Germinal center (tissue), 1 donor: ENCODE measurements around the gene CRAT.

ENCODE experiments used
- DNase-seq: peaks from one replicate; pipeline ENCODE4 v3.0.0; 2012; ENCODE audit warnings: mixed read lengths, low spot score

Gene CRAT

GRCh38 chr9:129089246-129089645, 21.3 kb downstream of the CRAT start:
- DNase-seq = no peak

GRCh38 chr9:129084087-129084486, 26.5 kb downstream of the CRAT start:
- no peak for DNase-seq

- peak; percentile 96 for DNase-seq
These were observed 29.1 kb downstream of the CRAT start for GRCh38 chr9:129081388-129081904.

GRCh38 chr9:129080601-129081387, 29.8 kb downstream of the CRAT start, which contains the start of gene DOLPP1:
DOLPP1 (plus strand) TSS chr9:129081111; CDS start chr9:129081132, 21 bp downstream.
- peak; percentile 100 for DNase-seq

GRCh38 chr9:129080298-129080600, 30.3 kb downstream of the CRAT start:
- no peak for DNase-seq

- no peak for DNase-seq
These were observed 30.8 kb downstream of the CRAT start for GRCh38 chr9:129079829-129080228.

GRCh38 chr9:129078691-129079503, 31.7 kb downstream of the CRAT start:
- DNase-seq = no peak

GRCh38 chr9:129077236-129077635, 33.4 kb downstream of the CRAT start:
- DNase-seq = no peak

- no peak for DNase-seq
These were observed 34.0 kb downstream of the CRAT start for GRCh38 chr9:129076640-129077037.

GRCh38 chr9:129075996-129076639, 34.5 kb downstream of the CRAT start:
- no peak for DNase-seq

- DNase-seq = no peak
These were observed 36.5 kb downstream of the CRAT start for GRCh38 chr9:129074106-129074505.

GRCh38 chr9:129073404-129073803, 37.2 kb downstream of the CRAT start:
- DNase-seq = no peak

- no peak for DNase-seq
These were observed 38.4 kb downstream of the CRAT start for GRCh38 chr9:129072171-129072570.

GRCh38 chr9:129071526-129072126, 39.0 kb downstream of the CRAT start:
- DNase-seq = no peak

GRCh38 chr9:129070696-129071525, 39.7 kb downstream of the CRAT start:
- DNase-seq = no peak

GRCh38 chr9:129069862-129070641, 40.5 kb downstream of the CRAT start:
- no peak for DNase-seq

- peak; percentile 65 for DNase-seq
These were observed 41.4 kb downstream of the CRAT start for GRCh38 chr9:129068990-129069861.

GRCh38 chr9:129068110-129068509, 42.5 kb downstream of the CRAT start:
- no peak for DNase-seq

- DNase-seq = no peak
These were observed 46.1 kb downstream of the CRAT start for GRCh38 chr9:129064499-129064908.
